ENCODE data around the gene REV3L.
"Not testable (repeated sequence)": the region's sequence is repeated elsewhere in the genome, so short reads cannot be mapped to it uniquely, and the experiment has no call there.

The REV3L gene

GRCh38 chr6:111256646-111257045, 226.4 kb downstream of the REV3L start:
- DNase-seq (ENCODE audit: low read depth): no peak

GRCh38 chr6:111255838-111256237, 227.2 kb downstream of the REV3L start:
- not testable (repeated sequence) for DNase-seq (ENCODE audit: low read depth)

DNA sequence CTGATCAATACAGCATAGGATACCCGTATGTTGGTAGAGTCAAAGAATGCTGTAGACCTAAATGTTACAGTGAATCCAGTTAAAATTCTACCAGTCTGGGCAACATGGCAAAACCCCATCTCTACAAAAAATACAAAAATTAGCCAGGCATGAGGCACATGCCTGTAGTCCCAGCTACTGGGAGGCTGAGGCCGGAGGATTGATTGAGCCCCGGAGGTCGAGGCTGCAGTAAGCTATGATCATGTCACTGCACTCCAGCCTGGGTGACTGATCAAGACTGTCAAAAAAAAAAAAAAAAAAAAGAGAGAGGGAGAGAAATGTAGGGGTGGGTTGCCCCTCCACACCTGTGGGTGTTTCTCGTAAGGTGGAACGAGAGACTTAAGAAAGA, 228.2 kb downstream of the REV3L start:
- DNase-seq (ENCODE audit: low read depth): no peak

DNA sequence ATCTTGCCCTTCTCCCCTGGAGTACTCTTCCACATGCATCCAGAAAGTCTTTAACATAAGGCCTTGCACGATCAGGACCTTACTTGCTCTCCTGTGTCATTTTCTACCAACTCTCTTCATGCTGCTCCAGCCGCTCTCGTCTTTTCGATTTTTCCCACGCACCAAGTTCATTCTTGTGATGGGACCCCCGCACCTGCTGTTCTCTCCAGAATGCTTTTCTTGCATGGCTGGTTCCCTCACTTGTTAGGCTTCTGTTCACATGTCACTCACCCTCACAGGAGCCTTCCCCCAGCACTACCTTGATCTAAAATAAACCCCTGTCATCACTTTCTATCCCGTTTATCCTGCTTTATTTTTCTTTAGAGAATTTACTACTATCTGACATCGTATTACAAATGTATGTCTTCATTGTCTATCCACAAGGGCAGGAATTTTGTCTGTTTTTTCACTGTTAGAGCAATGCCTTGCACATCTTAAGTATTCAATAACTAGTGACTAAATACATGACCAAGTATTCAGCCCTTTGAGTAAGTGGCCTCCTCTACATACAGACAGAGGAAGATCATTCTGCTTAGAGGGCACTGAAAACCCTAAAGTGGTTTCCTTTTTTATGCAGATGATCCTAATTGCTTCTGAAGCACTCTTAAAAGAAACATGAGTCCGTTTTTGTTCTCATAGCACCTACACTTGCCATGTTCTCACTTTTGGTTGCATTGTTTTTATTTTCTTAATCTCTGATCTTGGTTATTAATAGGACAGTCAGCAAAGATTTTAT, 228.8 kb downstream of the REV3L start:
- DNase-seq (ENCODE audit: low read depth): no peak

DNA sequence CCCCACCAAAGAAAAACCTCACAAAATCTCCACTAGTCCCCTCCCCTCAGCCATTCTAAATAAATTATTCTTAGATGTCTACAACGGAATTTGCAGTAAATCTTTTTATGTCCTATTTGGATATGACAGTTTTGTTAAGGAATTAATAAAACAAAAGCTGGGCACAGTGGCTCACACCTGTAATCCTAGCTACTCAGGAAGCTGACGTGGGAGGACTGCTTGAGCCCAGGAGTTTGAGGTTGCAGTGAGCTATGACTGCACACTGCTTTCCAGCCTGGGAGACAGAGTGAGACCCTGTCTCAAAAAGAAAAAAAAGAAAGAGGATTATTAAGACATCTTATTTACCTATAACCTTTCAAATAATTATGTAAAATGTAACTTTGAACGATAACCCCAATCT, 230.3 kb downstream of the REV3L start:
- no peak for DNase-seq (ENCODE audit: low read depth)

DNA sequence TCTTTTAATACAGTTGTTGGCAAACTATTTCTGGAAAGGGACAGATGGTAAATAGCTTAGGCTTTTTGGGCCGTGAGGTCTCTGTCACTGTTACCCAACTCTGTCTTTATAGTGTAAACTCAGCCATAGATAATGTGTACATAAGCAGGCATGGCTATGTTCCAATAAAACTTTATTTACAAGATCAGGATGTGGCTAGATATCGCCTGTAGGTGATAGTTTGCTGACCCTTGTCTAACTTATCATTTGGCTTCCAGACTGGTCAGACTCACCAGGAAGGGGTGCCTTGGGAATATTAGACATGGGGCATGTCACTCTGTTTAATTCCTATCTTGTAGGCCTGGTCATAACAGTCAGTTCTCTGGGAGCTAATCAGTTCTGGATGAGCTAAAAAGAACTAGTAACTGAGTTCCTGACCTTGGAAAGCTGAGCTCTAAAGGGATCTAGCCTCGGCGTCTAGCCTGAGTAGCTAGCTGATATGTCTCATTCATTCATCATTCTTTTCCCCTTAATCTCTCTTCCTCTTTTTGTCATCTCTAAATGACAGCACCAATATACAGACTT, 232.1 kb downstream of the REV3L start:
- DNase-seq (ENCODE audit: low read depth): no peak
